Measurements from ENCODE around the gene TRIM32.

TRIM32 gene

GRCh38 chr9:116646661-116647514, 40.2 kb upstream of the TRIM32 start:
- no peak overlapping the region for H3K4me3 ChIP-seq (replicated peaks in 1 of 2; ENCODE audit: low read depth in 2 of 2, low read length in 2 of 2)
- TF ChIP-seq CTCF (IDR thresholded peaks at IDR 0.05; ENCODE audit: low read depth, low read length) = peak; percentile 65
- DNase-seq (ENCODE audit: low read depth in 2 of 2) = peak; percentile 74 to 81

- no peak for TF ChIP-seq CTCF (IDR thresholded peaks at IDR 0.05; ENCODE audit: low read depth, low read length)
Measured at GRCh38 chr9:116647515-116647809, 39.6 kb upstream of the TRIM32 start.

GRCh38 chr9:116653348-116654058, 33.6 kb upstream of the TRIM32 start:
- TF ChIP-seq CTCF (IDR thresholded peaks at IDR 0.05; ENCODE audit: low read depth, low read length) = no peak
- DNase-seq (ENCODE audit: low read depth in 2 of 2) = no peak
- H3K4me3 ChIP-seq (replicated peaks in 1 of 2; ENCODE audit: low read depth in 2 of 2, low read length in 2 of 2) = no peak overlapping the region

More at GRCh38 chr9:116647515-116647809, 39.6 kb upstream of the TRIM32 start:
- H3K4me3 ChIP-seq (replicated peaks in 1 of 2; ENCODE audit: low read depth in 2 of 2, low read length in 2 of 2) = no peak overlapping the region
- no peak for DNase-seq (ENCODE audit: low read depth in 2 of 2)

GRCh38 chr9:116654059-116654355, 33.1 kb upstream of the TRIM32 start:
- no peak overlapping the region for H3K4me3 ChIP-seq (replicated peaks in 1 of 2; ENCODE audit: low read depth in 2 of 2, low read length in 2 of 2)
- TF ChIP-seq CTCF (IDR thresholded peaks at IDR 0.05; ENCODE audit: low read depth, low read length) = no peak
- DNase-seq (ENCODE audit: low read depth in 2 of 2) = no peak

- no peak for DNase-seq (ENCODE audit: low read depth in 2 of 2)
- TF ChIP-seq CTCF (IDR thresholded peaks at IDR 0.05; ENCODE audit: low read depth, low read length) = no peak
- no peak overlapping the region for H3K4me3 ChIP-seq (replicated peaks in 1 of 2; ENCODE audit: low read depth in 2 of 2, low read length in 2 of 2)
Measured at GRCh38 chr9:116656501-116656971, 30.6 kb upstream of the TRIM32 start.

GRCh38 chr9:116656977-116657376, 30.1 kb upstream of the TRIM32 start:
- no peak overlapping the region for H3K4me3 ChIP-seq (replicated peaks in 1 of 2; ENCODE audit: low read depth in 2 of 2, low read length in 2 of 2)
- TF ChIP-seq CTCF (IDR thresholded peaks at IDR 0.05; ENCODE audit: low read depth, low read length) = no peak
- DNase-seq (ENCODE audit: low read depth in 2 of 2) = peak in 1 of 2 donors; percentile 37
